ENCODE results near the gene PRUNE2. TPM values are rescaled to one million over a fixed set of nuclear protein-coding genes. Genes with fewer than 3 reads are reported as not detected.

The PRUNE2 gene
- total and polyA plus RNA-seq, 2 of the 13 experiments (the other 11 are each of a cell fraction or from before 2014, with no cell fraction given): 0.02 TPM; not detected in 1

DNA sequence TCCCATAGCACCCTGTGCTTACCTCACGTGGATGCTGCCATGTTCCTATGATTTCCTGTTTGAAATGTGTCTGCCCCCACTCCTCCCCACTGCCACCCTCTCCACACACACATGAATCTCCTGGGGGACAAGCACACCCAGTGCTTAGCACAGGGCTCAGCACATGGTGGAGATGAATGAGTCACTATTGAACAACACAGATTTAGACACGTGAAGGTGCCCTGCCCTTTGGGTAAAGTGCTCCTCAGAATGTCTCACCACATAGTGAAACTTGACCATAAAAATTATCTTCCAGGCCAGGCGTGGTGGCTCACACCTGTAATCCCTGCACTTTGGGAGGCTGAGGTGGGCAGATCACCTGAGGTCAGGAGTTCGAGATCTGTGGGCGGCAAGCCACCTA, 240.5 kb downstream of the PRUNE2 start (continued):
- TF ChIP-seq ZNF441 (CRISPR knock-in tag; IDR thresholded peaks at IDR 0.05; ENCODE audit: borderline replicate concordance) (no peak), ATF7-NPFF (CRISPR knock-in tag; IDR thresholded peaks at IDR 0.05; ENCODE audit: low read depth) (no peak), LCORL (IDR thresholded peaks at IDR 0.05) (no peak), LCORL (CRISPR knock-in tag; IDR thresholded peaks at IDR 0.05) (no peak), PLRG1 (conservative IDR thresholded peaks at IDR 0.05) (no peak), ZBTB39 (CRISPR knock-in tag; IDR thresholded peaks at IDR 0.05) (no peak), SNAPC4 (CRISPR knock-in tag; IDR thresholded peaks at IDR 0.05) (no peak)
- TF ChIP-seq, protein P1, sequence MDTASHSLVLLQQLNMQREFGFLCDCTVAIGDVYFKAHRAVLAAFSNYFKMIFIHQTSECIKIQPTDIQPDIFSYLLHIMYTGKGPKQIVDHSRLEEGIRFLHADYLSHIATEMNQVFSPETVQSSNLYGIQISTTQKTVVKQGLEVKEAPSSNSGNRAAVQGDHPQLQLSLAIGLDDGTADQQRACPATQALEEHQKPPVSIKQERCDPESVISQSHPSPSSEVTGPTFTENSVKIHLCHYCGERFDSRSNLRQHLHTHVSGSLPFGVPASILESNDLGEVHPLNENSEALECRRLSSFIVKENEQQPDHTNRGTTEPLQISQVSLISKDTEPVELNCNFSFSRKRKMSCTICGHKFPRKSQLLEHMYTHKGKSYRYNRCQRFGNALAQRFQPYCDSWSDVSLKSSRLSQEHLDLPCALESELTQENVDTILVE (CRISPR knock-in tag; IDR thresholded peaks at IDR 0.05): no peak
- TF ChIP-seq, protein P2, sequence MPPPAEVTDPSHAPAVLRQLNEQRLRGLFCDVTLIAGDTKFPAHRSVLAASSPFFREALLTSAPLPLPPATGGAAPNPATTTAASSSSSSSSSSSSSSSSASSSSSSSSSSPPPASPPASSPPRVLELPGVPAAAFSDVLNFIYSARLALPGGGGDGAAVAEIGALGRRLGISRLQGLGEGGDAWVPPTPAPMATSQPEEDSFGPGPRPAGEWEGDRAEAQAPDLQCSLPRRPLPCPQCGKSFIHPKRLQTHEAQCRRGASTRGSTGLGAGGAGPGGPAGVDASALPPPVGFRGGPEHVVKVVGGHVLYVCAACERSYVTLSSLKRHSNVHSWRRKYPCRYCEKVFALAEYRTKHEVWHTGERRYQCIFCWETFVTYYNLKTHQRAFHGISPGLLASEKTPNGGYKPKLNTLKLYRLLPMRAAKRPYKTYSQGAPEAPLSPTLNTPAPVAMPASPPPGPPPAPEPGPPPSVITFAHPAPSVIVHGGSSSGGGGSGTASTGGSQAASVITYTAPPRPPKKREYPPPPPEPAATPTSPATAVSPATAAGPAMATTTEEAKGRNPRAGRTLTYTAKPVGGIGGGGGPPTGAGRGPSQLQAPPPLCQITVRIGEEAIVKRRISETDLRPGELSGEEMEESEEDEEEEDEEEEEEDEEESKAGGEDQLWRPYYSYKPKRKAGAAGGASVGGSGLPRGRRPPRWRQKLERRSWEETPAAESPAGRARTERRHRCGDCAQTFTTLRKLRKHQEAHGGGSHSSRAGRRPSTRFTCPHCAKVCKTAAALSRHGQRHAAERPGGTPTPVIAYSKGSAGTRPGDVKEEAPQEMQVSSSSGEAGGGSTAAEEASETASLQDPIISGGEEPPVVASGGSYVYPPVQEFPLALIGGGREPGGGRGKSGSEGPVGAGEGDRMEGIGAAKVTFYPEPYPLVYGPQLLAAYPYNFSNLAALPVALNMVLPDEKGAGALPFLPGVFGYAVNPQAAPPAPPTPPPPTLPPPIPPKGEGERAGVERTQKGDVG (CRISPR knock-in tag; IDR thresholded peaks at IDR 0.05; ENCODE audit: borderline replicate concordance): no peak

All from HepG2 (cell line).